Smooth muscle cell (in vitro differentiated cells): ENCODE data around the gene TPRG1. TPM values are rescaled to one million over a fixed set of nuclear protein-coding genes. Genes with fewer than 3 reads are reported as not detected.

ENCODE experiments used
- DNase-seq: peaks from one replicate; lab custom pipeline; 2025; ENCODE audit not compliant: unreplicated experiment; lab: John Stamatoyannopoulos, UW
- H2AFZ ChIP-seq: fragments of 200-600 bp; sonication (generic); 2 replicates; pipeline ENCODE4 v1.6.0; 2016; ENCODE audit warnings: antibody characterized with exemption, low read depth, mild to moderate bottlenecking
- H3F3A ChIP-seq: fragments of 200-600 bp; sonication (generic); 2 replicates; pipeline ENCODE4 v1.6.0; 2017; ENCODE audit warnings: antibody characterized with exemption, low read depth
- H3K27ac ChIP-seq: fragments of 200-600 bp; sonication (generic); 2 replicates; pipeline ENCODE4 v1.5.1; 2016; ENCODE audit warnings: low read depth, mild to moderate bottlenecking
- H3K27me3 ChIP-seq: fragments of 200-600 bp; sonication (generic); 2 replicates; pipeline ENCODE4 v1.6.1; 2016; ENCODE audit warnings: low read depth, mild to moderate bottlenecking
- H3K36me3 ChIP-seq: fragments of 200-600 bp; sonication (generic); 2 replicates; pipeline ENCODE4 v1.5.1; 2016; ENCODE audit warnings: low read depth
- H3K4me1 ChIP-seq: fragments of 200-600 bp; sonication (generic); 2 replicates; pipeline ENCODE4 v1.5.1; 2016; ENCODE audit warnings: low read depth
- H3K4me2 ChIP-seq: fragments of 200-600 bp; sonication (generic); 2 replicates; pipeline ENCODE4 v1.6.0; 2016; ENCODE audit warnings: mild to moderate bottlenecking
- H3K4me3 ChIP-seq: fragments of 200-600 bp; sonication (generic); 2 replicates; pipeline ENCODE4 v1.5.1; 2016; ENCODE audit warnings: mild to moderate bottlenecking
- H3K79me2 ChIP-seq: fragments of 200-600 bp; sonication (generic); 2 replicates; pipeline ENCODE4 v1.6.0; 2016; ENCODE audit warnings: low read depth, mild to moderate bottlenecking
- H3K9ac ChIP-seq: fragments of 200-600 bp; sonication (generic); 2 replicates; pipeline ENCODE4 v1.6.0; 2016; ENCODE audit warnings: low read depth
- H3K9me3 ChIP-seq: fragments of 200-600 bp; sonication (generic); replicated peaks from 2 replicates; pipeline ENCODE4 v1.5.1; 2016; ENCODE audit warnings: low read depth
- H4K20me1 ChIP-seq: fragments of 200-600 bp; sonication (generic); 2 replicates; pipeline ENCODE4 v1.6.0; 2016; ENCODE audit warnings: low read depth
- WGBS: methylation state at CpG from one replicate; pipeline ENCODE4 v1.1.7; 2016; ENCODE audit warnings: low lambda C conversion rate; 5-methylcytosine and 5-hydroxymethylcytosine counted together
- polyA plus RNA-seq: library from polyadenylated mRNA; unstranded; fragments of >200 nt; fragmentation: Nextera tagmentation; extraction: Ambion mirVana; gene quantifications from 2 replicates; pipeline ENCODE4 v1.2.1, GENCODE V29; 2016
- total RNA-seq: library from RNA; depleted of rRNA; stranded (reverse); fragments of >200 nt; gene quantifications from 2 replicates; pipeline ENCODE4 v1.2.3, GENCODE V29; 2014
- TF ChIP-seq, protein P1 (sequence below): fragments of 200-600 bp; sonication (generic); IDR thresholded peaks from 2 replicates; pipeline ENCODE4 v1.5.1; 2017; ENCODE audit warnings: borderline replicate concordance, mild to moderate bottlenecking, antibody characterized with exemption; ENCODE audit not compliant: insufficient read depth, poor library complexity, severe bottlenecking

Gene TPRG1
- total and polyA plus RNA-seq, 2 experiments from 2014 or later, result 0.65 to 3.2 TPM

DNA sequence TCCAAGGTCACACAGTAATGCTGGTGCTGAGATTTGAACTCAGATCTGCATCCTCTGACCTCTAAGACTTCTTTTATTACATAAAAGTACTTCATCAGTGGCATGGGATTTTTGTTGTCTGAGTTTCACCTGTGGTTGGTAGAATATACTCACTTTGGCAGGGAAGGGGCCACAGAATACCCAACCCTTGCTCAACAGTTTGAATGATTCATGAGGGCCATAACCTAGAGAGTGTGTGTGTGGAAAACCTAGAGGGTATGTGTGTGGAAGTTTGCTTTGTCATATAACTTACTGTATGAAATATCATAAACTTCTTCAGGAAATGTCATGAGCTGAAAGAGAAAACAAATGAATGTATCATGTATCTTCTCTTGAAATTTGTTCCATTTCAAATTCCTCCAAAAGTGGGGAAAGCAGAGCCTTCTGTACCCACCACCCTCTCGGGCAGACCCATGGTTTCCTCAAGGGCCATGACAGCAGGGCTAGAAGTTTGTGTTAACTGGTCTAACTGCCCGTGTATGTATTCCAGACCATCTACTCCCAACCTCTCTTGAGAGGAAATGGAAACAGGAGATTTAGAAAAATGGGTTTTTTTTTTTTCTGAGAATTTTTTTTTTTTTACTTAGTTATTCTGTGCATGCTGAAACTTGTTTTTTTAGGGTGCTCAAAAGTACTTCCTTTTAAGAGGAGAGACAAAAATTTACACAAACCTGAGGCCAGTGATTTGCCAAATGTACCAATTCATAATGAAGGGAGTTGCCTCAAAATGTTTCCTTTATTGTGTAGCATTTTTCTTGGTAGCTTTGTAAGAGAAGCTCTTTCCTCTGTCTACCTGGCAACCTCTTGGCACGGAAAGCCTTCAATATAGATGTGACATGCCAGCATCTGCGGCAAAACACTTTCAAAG is 127.0 kb downstream of the TPRG1 start:
- H3K4me1 ChIP-seq, result no peaks in the 10 kb centered on the region
- no peak for DNase-seq
- no peaks in the 10 kb centered on the region for H3K79me2 ChIP-seq
- H2AFZ ChIP-seq, result no peak overlapping the region
- 90% methylated on average over 4 of the region's 4 CpGs for WGBS
- H3K36me3 ChIP-seq, result no peaks in the 10 kb centered on the region
- no peak overlapping the region for H3K4me3 ChIP-seq
- no peak overlapping the region for H3K4me2 ChIP-seq
- peaks cover 3% of the 10 kb centered on the region for H3F3A ChIP-seq
- TF ChIP-seq, protein P1, sequence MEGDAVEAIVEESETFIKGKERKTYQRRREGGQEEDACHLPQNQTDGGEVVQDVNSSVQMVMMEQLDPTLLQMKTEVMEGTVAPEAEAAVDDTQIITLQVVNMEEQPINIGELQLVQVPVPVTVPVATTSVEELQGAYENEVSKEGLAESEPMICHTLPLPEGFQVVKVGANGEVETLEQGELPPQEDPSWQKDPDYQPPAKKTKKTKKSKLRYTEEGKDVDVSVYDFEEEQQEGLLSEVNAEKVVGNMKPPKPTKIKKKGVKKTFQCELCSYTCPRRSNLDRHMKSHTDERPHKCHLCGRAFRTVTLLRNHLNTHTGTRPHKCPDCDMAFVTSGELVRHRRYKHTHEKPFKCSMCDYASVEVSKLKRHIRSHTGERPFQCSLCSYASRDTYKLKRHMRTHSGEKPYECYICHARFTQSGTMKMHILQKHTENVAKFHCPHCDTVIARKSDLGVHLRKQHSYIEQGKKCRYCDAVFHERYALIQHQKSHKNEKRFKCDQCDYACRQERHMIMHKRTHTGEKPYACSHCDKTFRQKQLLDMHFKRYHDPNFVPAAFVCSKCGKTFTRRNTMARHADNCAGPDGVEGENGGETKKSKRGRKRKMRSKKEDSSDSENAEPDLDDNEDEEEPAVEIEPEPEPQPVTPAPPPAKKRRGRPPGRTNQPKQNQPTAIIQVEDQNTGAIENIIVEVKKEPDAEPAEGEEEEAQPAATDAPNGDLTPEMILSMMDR, result no peak
- H3K27ac ChIP-seq, result no peak overlapping the region
- no peak overlapping the region for H3K9ac ChIP-seq
- H4K20me1 ChIP-seq, result no peaks in the 10 kb centered on the region
- H3K9me3 ChIP-seq, result no peaks in the 10 kb centered on the region
- no peaks in the 10 kb centered on the region for H3K27me3 ChIP-seq

DNA sequence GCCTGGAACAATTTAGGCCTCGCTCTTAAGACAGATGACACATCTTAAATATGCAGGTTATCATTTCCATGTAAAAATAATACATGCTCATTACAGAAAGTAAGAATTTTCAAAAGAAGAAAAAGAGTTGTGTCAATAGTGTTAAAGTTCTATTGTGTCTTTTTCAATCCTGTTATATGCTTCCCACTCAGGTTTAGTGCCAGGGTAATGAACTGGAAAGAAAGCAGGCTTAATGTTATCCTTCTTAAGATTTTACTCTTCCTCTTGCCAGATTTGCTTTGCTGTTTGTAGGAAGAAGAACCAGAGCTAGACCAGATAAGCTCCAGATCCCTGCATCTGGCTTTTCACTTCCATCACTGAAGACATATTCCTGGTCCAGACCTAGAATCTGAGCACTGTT is 128.6 kb downstream of the TPRG1 start:
- no peak overlapping the region for H3K4me3 ChIP-seq
- no peak overlapping the region for H2AFZ ChIP-seq
- H3K9ac ChIP-seq, result no peak overlapping the region
- H3K27me3 ChIP-seq, result no peaks in the 10 kb centered on the region
- no peaks in the 10 kb centered on the region for H3K79me2 ChIP-seq
- H3K4me2 ChIP-seq, result no peak overlapping the region
- no peak overlapping the region for H3K27ac ChIP-seq
- DNase-seq, result no peak
- no peaks in the 10 kb centered on the region for H3K36me3 ChIP-seq
- WGBS, result 97% methylated on average over 1 of the region's 1 CpG
- H3K4me1 ChIP-seq, result no peaks in the 10 kb centered on the region
- H3K9me3 ChIP-seq, result no peaks in the 10 kb centered on the region
- TF ChIP-seq, protein P1, result no peak
- peaks cover 3% of the 10 kb centered on the region for H3F3A ChIP-seq
- no peaks in the 10 kb centered on the region for H4K20me1 ChIP-seq

DNA sequence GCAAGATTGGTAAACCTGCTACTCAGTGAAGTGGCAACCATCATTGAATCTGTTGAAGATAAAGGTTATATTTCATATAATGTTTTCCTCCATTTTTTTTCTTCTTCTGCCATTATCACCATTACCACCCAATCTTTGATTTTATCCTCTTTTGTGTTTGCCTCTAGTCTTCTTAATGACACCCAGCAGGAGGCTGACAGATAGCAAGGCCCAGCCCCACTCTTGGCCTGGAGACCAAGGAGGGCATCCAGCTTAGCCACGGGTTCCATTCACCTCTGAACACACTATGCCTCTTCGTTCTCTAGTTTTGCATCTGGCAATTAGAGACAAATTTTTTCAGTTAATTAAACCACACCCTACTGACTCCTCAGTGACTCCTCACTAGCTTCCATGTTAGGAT is 129.7 kb downstream of the TPRG1 start:
- no peaks in the 10 kb centered on the region for H3K27me3 ChIP-seq
- peaks cover 3% of the 10 kb centered on the region for H3F3A ChIP-seq
- WGBS, result 74% methylated on average over 2 of the region's 2 CpGs
- no peak overlapping the region for H3K9ac ChIP-seq
- no peaks in the 10 kb centered on the region for H3K4me1 ChIP-seq
- H3K79me2 ChIP-seq, result no peaks in the 10 kb centered on the region
- DNase-seq, result no peak
- no peak overlapping the region for H3K27ac ChIP-seq
- TF ChIP-seq, protein P1, result no peak
- H4K20me1 ChIP-seq, result no peaks in the 10 kb centered on the region
- no peak overlapping the region for H3K4me2 ChIP-seq
- no peaks in the 10 kb centered on the region for H3K9me3 ChIP-seq
- no peaks in the 10 kb centered on the region for H3K36me3 ChIP-seq
- no peak overlapping the region for H3K4me3 ChIP-seq
- H2AFZ ChIP-seq, result no peak overlapping the region
